HEK293T (cell line): ENCODE results near the gene TEX53.

Experiments
- CTCF ChIA-PET: fragments of 350-600 bp; formaldehyde crosslinking; extraction: SDS; loops from one replicate; lab custom pipeline; 2021; ENCODE audit warnings: antibody characterized with exemption, inconsistent platforms; lab: Yijun Ruan, JAX
- POLR2A ChIA-PET: fragments of 350-600 bp; formaldehyde crosslinking; extraction: SDS; loops from one replicate; lab custom pipeline; 2020; ENCODE audit warnings: antibody characterized with exemption, inconsistent platforms; lab: Yijun Ruan, JAX
- DNase-seq: peaks from one replicate; pipeline ENCODE4 v3.0.0; 2012; ENCODE audit warnings: mixed read lengths; ENCODE audit errors: extremely low spot score
- ARNT ChIP-seq: fragments of 450-650 bp; IDR thresholded peaks from 2 replicates; pipeline ENCODE4 v1.6.1; 2017; ENCODE audit warnings: mild to moderate bottlenecking
- BHLHE40 ChIP-seq: fragments of 450-650 bp; IDR thresholded peaks from 2 replicates; pipeline ENCODE4 v1.6.1; 2016; ENCODE audit warnings: mild to moderate bottlenecking, moderate library complexity, borderline replicate concordance
- CTBP1 ChIP-seq: fragments of 450-650 bp; IDR thresholded peaks from 2 replicates; pipeline ENCODE4 v1.6.1; 2016; ENCODE audit warnings: borderline replicate concordance
- ELF4 ChIP-seq: fragments of 450-650 bp; IDR thresholded peaks from 2 replicates; pipeline ENCODE4 v1.6.1; 2017; ENCODE audit warnings: antibody characterized with exemption
- FOXA1 ChIP-seq: fragments of 450-650 bp; IDR thresholded peaks from 2 replicates; pipeline ENCODE4 v1.6.1; 2016; ENCODE audit warnings: mild to moderate bottlenecking
- FOXK2 ChIP-seq: fragments of 450-650 bp; IDR thresholded peaks from 2 replicates; pipeline ENCODE4 v1.6.1; 2016; ENCODE audit warnings: mild to moderate bottlenecking
- FOXM1 ChIP-seq: fragments of 450-650 bp; IDR thresholded peaks from 2 replicates; pipeline ENCODE4 v1.6.1; 2017; ENCODE audit warnings: mild to moderate bottlenecking, borderline replicate concordance
- HDGF ChIP-seq: fragments of 450-650 bp; IDR thresholded peaks from 2 replicates; pipeline ENCODE4 v1.6.1; 2017; ENCODE audit warnings: antibody characterized with exemption, borderline replicate concordance
- L3MBTL2 ChIP-seq: fragments of 450-650 bp; conservative IDR thresholded peaks from 2 replicates; pipeline ENCODE4 v1.6.1; 2016; ENCODE audit warnings: mild to moderate bottlenecking
- LEF1 ChIP-seq: fragments of 450-650 bp; IDR thresholded peaks from 2 replicates; pipeline ENCODE4 v1.6.1; 2017; ENCODE audit warnings: mild to moderate bottlenecking, borderline replicate concordance
- NFRKB ChIP-seq: fragments of 450-650 bp; IDR thresholded peaks from 2 replicates; pipeline ENCODE4 v1.6.1; 2016; ENCODE audit warnings: mild to moderate bottlenecking, moderate library complexity
- SP1 ChIP-seq: fragments of 450-650 bp; IDR thresholded peaks from 2 replicates; pipeline ENCODE4 v1.6.1; 2017
- SUZ12 ChIP-seq: fragments of 450-650 bp; IDR thresholded peaks from 2 replicates; pipeline ENCODE4 v1.6.1; 2016; ENCODE audit warnings: mild to moderate bottlenecking
- TARDBP ChIP-seq: fragments of 450-650 bp; IDR thresholded peaks from 2 replicates; pipeline ENCODE4 v1.6.1; 2016
- ZNF384 ChIP-seq: fragments of 450-650 bp; IDR thresholded peaks from 2 replicates; pipeline ENCODE4 v1.6.1; 2016
- TF ChIP-seq, protein P1 (sequence below): fragments of 450-650 bp; IDR thresholded peaks from 2 replicates; pipeline ENCODE4 v1.6.1; 2016

Gene TEX53

DNA sequence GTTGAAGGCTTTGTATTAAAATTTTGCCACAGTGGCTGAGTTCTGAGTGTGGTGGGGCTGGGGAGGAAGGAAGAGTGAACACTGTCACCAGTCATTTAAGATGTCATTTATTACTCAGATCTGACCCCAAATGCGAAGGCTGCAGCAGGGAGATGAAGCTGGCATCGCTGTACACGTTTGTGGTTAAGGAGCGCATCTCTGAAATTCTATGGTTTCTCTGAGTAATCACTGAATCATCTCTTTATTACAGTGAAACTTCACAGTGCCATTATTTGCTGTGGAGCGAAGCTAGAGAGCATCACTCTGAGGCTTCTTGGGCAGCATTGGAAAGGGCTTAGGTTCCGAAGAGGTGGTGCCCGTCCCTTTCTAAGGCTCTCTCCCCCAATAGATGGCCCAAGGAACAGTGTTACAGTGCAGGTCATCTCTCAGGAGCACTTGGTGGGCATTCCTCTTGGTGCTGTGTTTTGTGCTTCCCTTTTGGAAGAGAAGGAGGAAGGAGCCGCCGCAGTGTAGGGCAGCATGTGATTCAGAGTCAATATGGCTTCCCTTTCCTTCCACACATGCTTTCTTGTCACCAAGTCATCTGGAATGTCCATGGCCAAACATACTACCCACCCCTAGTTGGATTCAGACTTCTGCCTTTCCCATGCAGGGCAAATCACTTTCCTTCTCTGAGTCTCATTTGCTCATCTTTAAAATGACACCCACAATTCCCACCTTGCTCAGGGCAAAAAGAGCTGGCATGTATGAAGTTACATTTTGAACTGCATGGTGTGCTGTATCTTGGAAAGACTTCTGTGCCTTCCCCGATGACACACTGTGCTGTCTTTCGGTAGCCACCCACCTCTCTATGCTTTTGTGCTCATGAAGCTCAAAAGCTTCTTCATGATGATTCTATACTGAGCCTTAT is 33.7 kb upstream of the TEX53 start:
- POLR2A ChIA-PET: interaction anchor here (1.0 kb wide), 1 partner anchor 15 kb away, joined by 4 read pairs; no protein-coding TSS in a partner anchor
- CTCF ChIA-PET: interaction anchor here (0.8 kb wide), 1 partner anchor 216 kb away, joined by 3 read pairs; no protein-coding TSS in a partner anchor
- no peak for DNase-seq
- TF ChIP-seq FOXM1 (no peak), ARNT (no peak), SUZ12 (no peak), BHLHE40 (no peak), CTBP1 (no peak), LEF1 (no peak), L3MBTL2 (no peak), ZNF384 (no peak), SP1 (no peak), TARDBP (no peak)
- TF ChIP-seq, protein P1, sequence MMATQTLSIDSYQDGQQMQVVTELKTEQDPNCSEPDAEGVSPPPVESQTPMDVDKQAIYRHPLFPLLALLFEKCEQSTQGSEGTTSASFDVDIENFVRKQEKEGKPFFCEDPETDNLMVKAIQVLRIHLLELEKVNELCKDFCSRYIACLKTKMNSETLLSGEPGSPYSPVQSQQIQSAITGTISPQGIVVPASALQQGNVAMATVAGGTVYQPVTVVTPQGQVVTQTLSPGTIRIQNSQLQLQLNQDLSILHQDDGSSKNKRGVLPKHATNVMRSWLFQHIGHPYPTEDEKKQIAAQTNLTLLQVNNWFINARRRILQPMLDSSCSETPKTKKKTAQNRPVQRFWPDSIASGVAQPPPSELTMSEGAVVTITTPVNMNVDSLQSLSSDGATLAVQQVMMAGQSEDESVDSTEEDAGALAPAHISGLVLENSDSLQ: no peak

GRCh38 chr9:114690308-114690707 is 32.7 kb upstream of the TEX53 start:
- ChIA-PET POLR2A (no interaction called here), CTCF (interaction anchor here (0.8 to 1.2 kb wide), 2 partner anchors 9 to 217 kb away, joined by 3 read pairs; no protein-coding TSS in a partner anchor)
- no peak for TF ChIP-seq TARDBP
- TF ChIP-seq SUZ12: no peak
- TF ChIP-seq FOXA1: no peak
- TF ChIP-seq ARNT: no peak
- TF ChIP-seq ELF4: no peak
- no peak for TF ChIP-seq CTBP1
- TF ChIP-seq, protein P1: no peak
- no peak for TF ChIP-seq NFRKB
- TF ChIP-seq LEF1: no peak
- TF ChIP-seq ZNF384: no peak
- no peak for TF ChIP-seq BHLHE40
- TF ChIP-seq FOXM1: no peak
- no peak for TF ChIP-seq SP1
- TF ChIP-seq HDGF: no peak
- TF ChIP-seq FOXK2: no peak
- TF ChIP-seq L3MBTL2: no peak

GRCh38 chr9:114689813-114690212 is 32.2 kb upstream of the TEX53 start:
- CTCF ChIA-PET: interaction anchor here (1.2 kb wide), 1 partner anchor 9 kb away, joined by 3 read pairs; no protein-coding TSS in a partner anchor
- no peak for DNase-seq
- POLR2A ChIA-PET: no interaction called here
- TF ChIP-seq FOXA1: no peak
- TF ChIP-seq CTBP1: no peak
- no peak for TF ChIP-seq NFRKB
- no peak for TF ChIP-seq L3MBTL2
- no peak for TF ChIP-seq SP1
- TF ChIP-seq LEF1: no peak
- no peak for TF ChIP-seq HDGF
- no peak for TF ChIP-seq ELF4
- TF ChIP-seq BHLHE40: no peak
- no peak for TF ChIP-seq FOXM1
- TF ChIP-seq ZNF384: no peak
- TF ChIP-seq, protein P1: no peak
- TF ChIP-seq TARDBP: no peak
- TF ChIP-seq ARNT: no peak
- no peak for TF ChIP-seq SUZ12
- no peak for TF ChIP-seq FOXK2

More at GRCh38 chr9:114690308-114690707, 32.7 kb upstream of the TEX53 start:
- DNase-seq: no peak

- POLR2A ChIA-PET: interaction anchor here (1.5 kb wide), 1 partner anchor 27 kb away, joined by 3 read pairs; no protein-coding TSS in a partner anchor
- DNase-seq: no peak
- no peak for TF ChIP-seq FOXK2
- TF ChIP-seq ELF4: no peak
- no peak for TF ChIP-seq TARDBP
- no peak for TF ChIP-seq FOXM1
- TF ChIP-seq HDGF: no peak
- TF ChIP-seq, protein P1: no peak
- no peak for TF ChIP-seq ARNT
- no peak for TF ChIP-seq SUZ12
- CTCF ChIA-PET: interaction anchor here (1.2 kb wide), 1 partner anchor 8 kb away, joined by 3 read pairs; no protein-coding TSS in a partner anchor
These were observed 31.5 kb upstream of the TEX53 start for GRCh38 chr9:114688909-114689610.
